HL-60 (cell line): Measurements from ENCODE around the gene RPS6KL1.

Experiments used
- DNase-seq, 2 experiments: peaks; one replicate each; pipeline ENCODE4 v3.0.0-alpha.2; 2010 to 2020; ENCODE audit warnings: low read depth in 1 of 2, low spot score in 1 of 2
- H3K27ac ChIP-seq: fragments of 250-450 bp; sonication (Bioruptor Pico); replicated peaks from 2 replicates; pipeline ENCODE4 v1.5.1; 2020; ENCODE audit warnings: mild to moderate bottlenecking, moderate library complexity
- H3K27me3 ChIP-seq: fragments of 250-450 bp; sonication (Bioruptor Pico); 2 replicates; pipeline ENCODE4 v1.5.1; 2021; ENCODE audit warnings: mild to moderate bottlenecking, moderate library complexity; ENCODE audit not compliant: insufficient read depth, poor library complexity, severe bottlenecking
- H3K4me3 ChIP-seq: replicated peaks from 2 replicates; pipeline ENCODE4 v1.5.1; 2011; ENCODE audit warnings: mild to moderate bottlenecking, control low read depth, low read length; ENCODE audit not compliant: insufficient read depth
- GABPA ChIP-seq: IDR thresholded peaks from 2 replicates; pipeline ENCODE4 v1.6.1; 2012; ENCODE audit warnings: low read depth
- POLR2AphosphoS5 ChIP-seq: IDR thresholded peaks from 2 replicates; pipeline ENCODE4 v1.6.1; 2012; ENCODE audit warnings: low read depth
- SPI1 ChIP-seq: IDR thresholded peaks from 2 replicates; pipeline ENCODE4 v1.6.1; 2012; ENCODE audit warnings: low read depth, mild to moderate bottlenecking, borderline replicate concordance
- TF ChIP-seq, protein P1 (sequence below): IDR thresholded peaks from 2 replicates; pipeline ENCODE4 v1.6.1; 2012; ENCODE audit warnings: low read depth; ENCODE audit not compliant: insufficient replicate concordance
- TF ChIP-seq, protein P2 (sequence below): IDR thresholded peaks from one replicate; pipeline ENCODE4 v1.5.1; 2011; ENCODE audit warnings: low read length, control low read depth, inconsistent platforms; ENCODE audit not compliant: insufficient read depth

Gene RPS6KL1

GRCh38 chr14:74882103-74882920 is 40.7 kb downstream of the RPS6KL1 start:
- peak in 1 of 2 experiments; percentile 19 for DNase-seq

GRCh38 chr14:74881431-74882102 is 41.5 kb downstream of the RPS6KL1 start, which contains the start of gene DLST:
Gene DLST, plus strand, starts transcription at chr14:74881916. Its CDS starts 38 bp downstream, at chr14:74881954.
- peak within 1 kb of the TSS; percentile 57 for H3K4me3 ChIP-seq
- peak within 1 kb of the TSS; percentile 93 for H3K27ac ChIP-seq
- peak; percentile 87 for TF ChIP-seq GABPA
- TF ChIP-seq POLR2AphosphoS5: peak; percentile 61
- no peak for TF ChIP-seq SPI1
- TF ChIP-seq, protein P1, sequence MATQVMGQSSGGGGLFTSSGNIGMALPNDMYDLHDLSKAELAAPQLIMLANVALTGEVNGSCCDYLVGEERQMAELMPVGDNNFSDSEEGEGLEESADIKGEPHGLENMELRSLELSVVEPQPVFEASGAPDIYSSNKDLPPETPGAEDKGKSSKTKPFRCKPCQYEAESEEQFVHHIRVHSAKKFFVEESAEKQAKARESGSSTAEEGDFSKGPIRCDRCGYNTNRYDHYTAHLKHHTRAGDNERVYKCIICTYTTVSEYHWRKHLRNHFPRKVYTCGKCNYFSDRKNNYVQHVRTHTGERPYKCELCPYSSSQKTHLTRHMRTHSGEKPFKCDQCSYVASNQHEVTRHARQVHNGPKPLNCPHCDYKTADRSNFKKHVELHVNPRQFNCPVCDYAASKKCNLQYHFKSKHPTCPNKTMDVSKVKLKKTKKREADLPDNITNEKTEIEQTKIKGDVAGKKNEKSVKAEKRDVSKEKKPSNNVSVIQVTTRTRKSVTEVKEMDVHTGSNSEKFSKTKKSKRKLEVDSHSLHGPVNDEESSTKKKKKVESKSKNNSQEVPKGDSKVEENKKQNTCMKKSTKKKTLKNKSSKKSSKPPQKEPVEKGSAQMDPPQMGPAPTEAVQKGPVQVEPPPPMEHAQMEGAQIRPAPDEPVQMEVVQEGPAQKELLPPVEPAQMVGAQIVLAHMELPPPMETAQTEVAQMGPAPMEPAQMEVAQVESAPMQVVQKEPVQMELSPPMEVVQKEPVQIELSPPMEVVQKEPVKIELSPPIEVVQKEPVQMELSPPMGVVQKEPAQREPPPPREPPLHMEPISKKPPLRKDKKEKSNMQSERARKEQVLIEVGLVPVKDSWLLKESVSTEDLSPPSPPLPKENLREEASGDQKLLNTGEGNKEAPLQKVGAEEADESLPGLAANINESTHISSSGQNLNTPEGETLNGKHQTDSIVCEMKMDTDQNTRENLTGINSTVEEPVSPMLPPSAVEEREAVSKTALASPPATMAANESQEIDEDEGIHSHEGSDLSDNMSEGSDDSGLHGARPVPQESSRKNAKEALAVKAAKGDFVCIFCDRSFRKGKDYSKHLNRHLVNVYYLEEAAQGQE: peak; percentile 13
- TF ChIP-seq, protein P2, sequence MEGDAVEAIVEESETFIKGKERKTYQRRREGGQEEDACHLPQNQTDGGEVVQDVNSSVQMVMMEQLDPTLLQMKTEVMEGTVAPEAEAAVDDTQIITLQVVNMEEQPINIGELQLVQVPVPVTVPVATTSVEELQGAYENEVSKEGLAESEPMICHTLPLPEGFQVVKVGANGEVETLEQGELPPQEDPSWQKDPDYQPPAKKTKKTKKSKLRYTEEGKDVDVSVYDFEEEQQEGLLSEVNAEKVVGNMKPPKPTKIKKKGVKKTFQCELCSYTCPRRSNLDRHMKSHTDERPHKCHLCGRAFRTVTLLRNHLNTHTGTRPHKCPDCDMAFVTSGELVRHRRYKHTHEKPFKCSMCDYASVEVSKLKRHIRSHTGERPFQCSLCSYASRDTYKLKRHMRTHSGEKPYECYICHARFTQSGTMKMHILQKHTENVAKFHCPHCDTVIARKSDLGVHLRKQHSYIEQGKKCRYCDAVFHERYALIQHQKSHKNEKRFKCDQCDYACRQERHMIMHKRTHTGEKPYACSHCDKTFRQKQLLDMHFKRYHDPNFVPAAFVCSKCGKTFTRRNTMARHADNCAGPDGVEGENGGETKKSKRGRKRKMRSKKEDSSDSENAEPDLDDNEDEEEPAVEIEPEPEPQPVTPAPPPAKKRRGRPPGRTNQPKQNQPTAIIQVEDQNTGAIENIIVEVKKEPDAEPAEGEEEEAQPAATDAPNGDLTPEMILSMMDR: no peak
- DNase-seq: peak; percentile 59 to 70
- H3K27me3 ChIP-seq: no peaks in the 10 kb centered on the region

More at GRCh38 chr14:74882103-74882920, 40.7 kb downstream of the RPS6KL1 start:
- H3K27ac ChIP-seq: peak overlapping the region; percentile 93
- TF ChIP-seq SPI1: peak; percentile 25; the same call in 1 of the 2 replicates
- TF ChIP-seq, protein P2: no peak
- H3K4me3 ChIP-seq: peak overlapping the region; percentile 57
- H3K27me3 ChIP-seq: no peaks in the 10 kb centered on the region

GRCh38 chr14:74879427-74880182 is 43.5 kb downstream of the RPS6KL1 start:
- no peaks in the 10 kb centered on the region for H3K27me3 ChIP-seq
- H3K27ac ChIP-seq: no peak overlapping the region
- no peak overlapping the region for H3K4me3 ChIP-seq
- TF ChIP-seq, protein P2: no peak
- no peak for TF ChIP-seq GABPA
- TF ChIP-seq, protein P1: no peak
- TF ChIP-seq SPI1: no peak
- no peak for TF ChIP-seq POLR2AphosphoS5
- DNase-seq: no peak
